ENCODE measurements around the gene KNG1.
"Not testable (repeated sequence)": the region's sequence is repeated elsewhere in the genome, so short reads cannot be mapped to it uniquely, and the experiment has no call there.

The KNG1 gene

GRCh38 chr3:186693843-186694242 lies 23.3 kb upstream of the KNG1 start:
- no peak overlapping the region for H3K4me3 ChIP-seq (ENCODE audit: control insufficient read depth, low read depth, low read length)
- no peak for TF ChIP-seq CTCF (conservative IDR thresholded peaks at IDR 0.05; ENCODE audit: control insufficient read depth, insufficient read depth, low read depth, low read length)
- no peak for DNase-seq (ENCODE audit: low read depth)

DNA sequence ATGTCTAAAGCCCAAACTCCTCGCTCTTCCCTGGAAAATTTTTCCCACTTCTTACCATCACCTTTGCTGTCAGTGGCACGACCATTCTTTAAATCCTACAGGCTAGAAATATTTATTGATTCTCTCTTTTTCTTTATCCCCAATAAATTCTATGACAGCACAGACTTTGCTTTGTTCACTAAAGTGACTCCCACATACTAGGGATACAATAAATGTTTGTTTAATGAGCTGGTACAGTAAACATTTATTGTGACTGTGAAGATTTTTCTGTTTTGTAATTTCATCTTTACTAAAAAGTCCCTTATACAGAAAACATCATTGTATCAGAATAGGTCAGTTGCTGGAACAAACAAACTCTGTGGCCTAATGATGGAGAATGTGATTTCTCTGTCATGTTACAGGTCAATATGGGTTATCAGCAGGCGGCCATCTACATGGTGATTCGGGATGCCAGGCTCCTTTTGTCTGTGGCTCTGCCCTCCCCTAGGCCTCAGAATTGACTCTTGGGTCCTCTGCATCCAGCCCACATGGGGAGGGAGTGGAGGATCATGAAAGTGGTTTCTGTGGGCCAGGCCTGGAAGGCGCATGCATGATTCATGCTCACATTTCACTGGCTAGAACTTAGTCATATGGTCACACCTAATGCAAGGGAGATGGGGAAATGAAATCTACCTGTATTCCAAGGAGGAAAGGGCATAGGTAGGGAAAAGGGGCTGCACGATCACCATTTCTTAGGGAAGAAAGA lies 22.7 kb upstream of the KNG1 start:
- no peak for DNase-seq (ENCODE audit: low read depth)
- no peak overlapping the region for H3K4me3 ChIP-seq (ENCODE audit: control insufficient read depth, low read depth, low read length)
- TF ChIP-seq CTCF (conservative IDR thresholded peaks at IDR 0.05; ENCODE audit: control insufficient read depth, insufficient read depth, low read depth, low read length) = no peak

- H3K4me3 ChIP-seq (ENCODE audit: control insufficient read depth, low read depth, low read length) = no peak overlapping the region
- TF ChIP-seq CTCF (conservative IDR thresholded peaks at IDR 0.05; ENCODE audit: control insufficient read depth, insufficient read depth, low read depth, low read length) = no peak
These were observed 20.6 kb upstream of the KNG1 start for GRCh38 chr3:186696522-186696921.

DNA sequence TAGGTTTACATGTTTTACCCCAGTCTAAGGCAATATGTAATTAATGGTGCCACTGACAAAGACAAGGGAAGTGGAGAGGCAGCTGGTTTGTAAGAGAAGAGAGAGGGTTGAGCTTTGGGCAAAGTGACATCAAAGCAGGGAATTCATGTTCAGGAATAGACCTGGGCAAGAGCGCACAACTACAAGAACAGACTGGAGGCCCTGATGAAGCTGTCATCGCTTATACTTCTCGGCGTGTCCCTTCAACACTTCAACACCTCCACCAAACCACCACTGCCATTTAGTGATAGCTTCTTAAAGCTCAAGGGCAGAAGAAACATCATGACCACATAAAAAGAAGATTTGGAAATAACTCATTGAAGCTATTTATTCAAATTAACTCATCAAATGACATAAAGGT lies 19.6 kb upstream of the KNG1 start:
- no peak for DNase-seq (ENCODE audit: low read depth)
- TF ChIP-seq CTCF (conservative IDR thresholded peaks at IDR 0.05; ENCODE audit: control insufficient read depth, insufficient read depth, low read depth, low read length) = no peak

More at GRCh38 chr3:186696522-186696921, 20.6 kb upstream of the KNG1 start:
- no peak for DNase-seq (ENCODE audit: low read depth)

DNA sequence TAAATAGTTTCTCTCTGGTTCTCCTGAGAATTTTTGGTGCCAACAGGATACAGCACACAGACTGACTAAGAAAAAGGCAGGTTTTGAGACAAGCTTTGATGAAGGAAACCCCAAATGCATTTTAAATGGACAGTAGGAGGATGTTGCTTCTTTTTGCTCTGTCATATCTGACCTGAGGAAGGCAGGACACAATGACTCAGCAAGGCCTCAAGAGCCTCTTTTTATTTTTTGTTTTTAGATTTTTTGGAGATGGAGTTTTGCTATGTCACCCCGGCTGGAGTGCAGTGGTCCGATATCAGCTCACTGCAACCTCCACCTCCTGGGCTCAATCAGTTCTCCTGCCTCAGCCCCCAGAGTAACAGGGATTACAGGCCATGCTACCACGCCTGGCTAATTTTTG lies 16.9 kb upstream of the KNG1 start:
- no peak overlapping the region for H3K4me3 ChIP-seq (ENCODE audit: control insufficient read depth, low read depth, low read length)
- TF ChIP-seq CTCF (conservative IDR thresholded peaks at IDR 0.05; ENCODE audit: control insufficient read depth, insufficient read depth, low read depth, low read length) = no peak
- DNase-seq (ENCODE audit: low read depth) = no peak

More for the DNA sequence above, 19.6 kb upstream of the KNG1 start:
- no peak overlapping the region for H3K4me3 ChIP-seq (ENCODE audit: control insufficient read depth, low read depth, low read length)

DNA sequence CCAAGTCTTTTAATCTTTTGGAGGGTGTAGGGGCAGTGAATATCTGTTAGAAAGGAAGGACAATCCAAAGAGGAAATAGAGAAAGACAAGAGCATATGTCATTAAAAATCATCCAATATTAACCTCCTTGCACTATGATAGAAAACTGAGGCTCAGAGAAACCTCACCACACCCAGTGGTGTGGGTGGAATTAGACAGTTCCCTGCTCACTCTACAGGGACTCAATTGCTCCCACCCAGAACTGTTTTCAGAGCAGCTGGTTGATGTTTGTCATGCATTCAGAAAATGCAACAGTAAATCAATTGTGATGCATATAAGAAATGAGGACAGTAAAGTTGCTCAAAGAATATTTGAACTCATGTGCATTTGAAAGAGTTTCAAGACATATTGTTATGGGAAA lies 14.7 kb upstream of the KNG1 start:
- not testable (repeated sequence) for H3K4me3 ChIP-seq (ENCODE audit: control insufficient read depth, low read depth, low read length); DNase-seq (ENCODE audit: low read depth)

GRCh38 chr3:186705882-186706780 lies 11.0 kb upstream of the KNG1 start:
- H3K4me3 ChIP-seq (ENCODE audit: control insufficient read depth, low read depth, low read length) = no peak overlapping the region
- DNase-seq (ENCODE audit: low read depth) = no peak
- TF ChIP-seq CTCF (conservative IDR thresholded peaks at IDR 0.05; ENCODE audit: control insufficient read depth, insufficient read depth, low read depth, low read length) = no peak
